Adrenal gland (tissue), 12 donors: ENCODE measurements around the gene IQCE. TPM values are rescaled to one million over a fixed set of nuclear protein-coding genes. Genes with fewer than 3 reads are reported as not detected.

Experiments used
- DNase-seq, 7 donors: peaks; one replicate each; pipeline ENCODE4 v3.0.0-alpha.2; 2019 to 2020
- H3K27ac ChIP-seq, 5 donors: fragments of 200-600 bp; sonication (generic) in 4 of 5; 1 replicate in 3 of 5; 2 replicates in 2 of 5; pipeline versions ENCODE4 v1.5.1 to v1.8.0; 2016 to 2020; ENCODE audit warnings: mild to moderate bottlenecking in 1 of 5
- H3K27me3 ChIP-seq: fragments of 200-600 bp; 2 replicates; pipeline ENCODE4 v1.8.0; 2021
- H3K36me3 ChIP-seq, 2 donors: fragments of 200-600 bp; replicated peaks in 1 of 2; 1 replicate in 1 of 2; 2 replicates in 1 of 2; pipeline versions ENCODE4 v1.5.1 to v1.8.0; 2018 to 2022
- H3K4me1 ChIP-seq, 2 donors: fragments of 200-600 bp; replicated peaks in 1 of 2; 1 replicate in 1 of 2; 2 replicates in 1 of 2; pipeline versions ENCODE4 v1.5.1 to v1.8.0; 2018 to 2021
- H3K4me3 ChIP-seq, 4 donors: fragments of 200-600 bp; sonication (generic) in 3 of 4; one replicate each; pipeline ENCODE4 v1.5.1; 2016 to 2018
- H3K9me3 ChIP-seq, 3 donors: fragments of 200-600 bp; sonication (generic) in 1 of 3; replicated peaks in 1 of 3; 1 replicate in 2 of 3; 2 replicates in 1 of 3; pipeline versions ENCODE4 v1.5.1 to v1.8.0; 2016 to 2021
- CTCF ChIP-seq, 6 experiments: fragments of 450-650 bp in 4 of 6; fragments of 200-600 bp in 2 of 6; sonication (generic) in 1 of 6; IDR thresholded peaks; 1 replicate in 5 of 6; 2 replicates in 1 of 6; pipeline versions ENCODE4 v1.5.1 to v1.8.0; 2016 to 2021; ENCODE audit warnings: antibody characterized with exemption in 6 of 6, mild to moderate bottlenecking in 2 of 6, moderate library complexity in 1 of 6
- POLR2A ChIP-seq, 2 donors: fragments of 450-650 bp; IDR thresholded peaks; one replicate each; pipeline ENCODE4 v1.6.1; 2017; ENCODE audit warnings: antibody characterized with exemption in 2 of 2, mild to moderate bottlenecking in 2 of 2, moderate library complexity in 1 of 2
- WGBS, 4 donors: extraction: QIAGEN DNeasy Blood & Tissue Kit in 2 of 4; methylation state at CpG; one replicate each; pipeline versions ENCODE4 v1.1.5 to v1.1.7; 2013 to 2017; 5-methylcytosine and 5-hydroxymethylcytosine counted together
- intact Hi-C, 2 donors: fragments of 100-400 bp; cut with DNase I; formaldehyde crosslinking; loops; one replicate each; pipeline versions ENCODE4 v1.14.1 to v1.15.0; 2022 to 2023
- polyA plus RNA-seq, 3 donors: library from polyadenylated mRNA; stranded (reverse); fragments of 200-250 nt in 2 of 3; fragments of 350-450 nt in 1 of 3; fragmentation: Illumina TruSeq in 1 of 3; extraction: RNeasy Lipid Tissue Mini Kit (QIAGEN cat#74804) in 1 of 3; gene quantifications; one replicate each; pipeline ENCODE4 v1.2.3, GENCODE V29; 2013 to 2014
- total RNA-seq, 9 donors: library from RNA; depleted of rRNA in 4 of 9; stranded (reverse); fragments of >200 nt in 4 of 9; fragments of 120-200 nt in 1 of 9; fragmentation: NEBNext Ultra II Directional in 1 of 9; extraction: Animal tissue kit (Norgen Biotek cat#: 25700) in 1 of 9; gene quantifications; one replicate each; pipeline versions ENCODE4 v1.1.0 to v1.2.4, GENCODE V29; 2013 to 2023
- donor health status: healthy with polysubstance abuse.
- donor health status: Bipolar disorder and iron deficiency.
- donor health status: DM: yes; HTN: yes; CAD: no.
- donor health status: DM: no; HTN: no; CAD: no.
- donor health status: DM: no; HTN: no; CAD: no.
- donor health status: DM: yes; HTN: yes; CAD: no.

IQCE gene
- total and polyA plus RNA-seq, 12 donors, result 4.6 to 33.2 (median 13.8) TPM

- DNase-seq, result peak in 2 of 7 donors; percentile 25 to 42
- H3K36me3 ChIP-seq, result no peaks in the 10 kb centered on the region
- TF ChIP-seq CTCF (IDR thresholded peaks at IDR 0.05), result no peak
- no peak for TF ChIP-seq POLR2A (IDR thresholded peaks at IDR 0.05)
- H3K27me3 ChIP-seq, result no peaks in the 10 kb centered on the region
- H3K4me1 ChIP-seq, result peaks cover 19 to 33% of the 10 kb centered on the region in 2 donors
- no peaks in the 10 kb centered on the region for H3K9me3 ChIP-seq
- 60 to 75% (median 72%) methylated on average over 3 to 20 of the region's 20 CpGs for WGBS, 4 donors
- H3K27ac ChIP-seq, result peak overlapping the region in 1 of 5 donors; percentile 42
- intact Hi-C loops, result no loop called here
- H3K4me3 ChIP-seq, result no peak overlapping the region
Observed at GRCh38 chr7:2626498-2627117, 67.8 kb downstream of the IQCE start.

GRCh38 chr7:2627258-2628129, 68.7 kb downstream of the IQCE start:
- Histone ChIP-seq H3K27me3 (no peaks in the 10 kb centered on the region), H3K4me3 (no peak overlapping the region), H3K36me3 (no peaks in the 10 kb centered on the region), H3K27ac (peak overlapping the region in 1 of 5 donors; percentile 42), H3K4me1 (peaks cover 16 to 27% of the 10 kb centered on the region in 2 donors), H3K9me3 (no peaks in the 10 kb centered on the region)
- TF ChIP-seq POLR2A (IDR thresholded peaks at IDR 0.05) (no peak), CTCF (IDR thresholded peaks at IDR 0.05) (no peak)
- intact Hi-C loops, result no loop called here
- 83 to 86% (median 85%) methylated on average over 6 to 9 of the region's 9 CpGs for WGBS, 4 donors
- DNase-seq, result no peak

- no peak for DNase-seq
- Histone ChIP-seq H3K4me3 (no peak overlapping the region), H3K36me3 (no peaks in the 10 kb centered on the region), H3K27me3 (no peaks in the 10 kb centered on the region), H3K27ac (no peak overlapping the region), H3K9me3 (no peaks in the 10 kb centered on the region), H3K4me1 (peaks cover 12 to 25% of the 10 kb centered on the region in 2 donors)
- TF ChIP-seq POLR2A (IDR thresholded peaks at IDR 0.05) (no peak), CTCF (IDR thresholded peaks at IDR 0.05) (no peak)
- intact Hi-C loops, result no loop called here
- 76 to 88% (median 87%) methylated on average over 11 to 12 of the region's 12 CpGs for WGBS, 4 donors
Observed at GRCh38 chr7:2628130-2628482, 69.3 kb downstream of the IQCE start.

- peaks cover 13 to 25% of the 10 kb centered on the region in 2 donors for H3K4me1 ChIP-seq
- 85 to 93% (median 90%) methylated on average over 7 of the region's 7 CpGs for WGBS, 4 donors
Observed at GRCh38 chr7:2628891-2629290, 70.1 kb downstream of the IQCE start.

More at GRCh38 chr7:2628891-2629290, 70.1 kb downstream of the IQCE start:
- H3K9me3 ChIP-seq, result no peaks in the 10 kb centered on the region
- DNase-seq, result no peak
- H3K27me3 ChIP-seq, result no peaks in the 10 kb centered on the region
- no peaks in the 10 kb centered on the region for H3K36me3 ChIP-seq
- TF ChIP-seq CTCF (IDR thresholded peaks at IDR 0.05) (no peak), POLR2A (IDR thresholded peaks at IDR 0.05) (no peak)
- H3K27ac ChIP-seq, result no peak overlapping the region
- no peak overlapping the region for H3K4me3 ChIP-seq
- intact Hi-C loops, result no loop called here
